ENCODE data around the gene FSIP1. TPM values are rescaled to one million over a fixed set of nuclear protein-coding genes. Genes with fewer than 3 reads are reported as not detected.

Gene FSIP1
- total and polyA plus RNA-seq, 2 donors from 2014 or later: 0.75 to 2.4 TPM

DNA sequence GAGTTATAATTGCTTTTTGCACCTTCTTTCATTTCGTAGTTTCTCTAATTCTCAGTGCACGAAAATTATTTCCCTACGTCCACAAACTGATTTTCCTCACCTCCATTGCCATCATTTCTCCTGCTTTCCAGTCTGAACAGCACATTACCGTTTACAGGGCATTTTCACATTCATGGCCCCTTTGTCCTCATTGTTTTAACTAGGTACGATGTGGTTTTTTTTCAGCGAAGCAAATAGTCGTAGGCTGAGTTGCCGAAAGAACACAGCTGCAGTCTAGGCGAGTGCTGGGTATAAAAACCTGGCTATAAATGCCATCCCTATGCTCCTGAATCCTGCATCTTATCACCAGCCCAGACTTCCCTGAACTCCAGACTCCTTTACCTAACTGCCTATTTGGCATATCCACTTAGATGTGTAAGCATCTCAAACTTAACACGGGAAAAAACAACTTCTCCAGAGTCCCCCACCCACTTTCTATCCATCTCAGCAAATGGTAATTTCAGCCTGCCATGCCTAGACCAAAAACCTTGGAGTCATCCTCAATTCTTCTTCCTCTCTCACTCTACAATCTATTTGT lies 691 bp upstream of the FSIP1 start:
- Histone ChIP-seq H3K36me3 (ENCODE audit: control insufficient read depth in 2 of 3, insufficient read depth in 3 of 3, low read length in 3 of 3) (no peaks in the 10 kb centered on the region), H3K27me3 (ENCODE audit: control insufficient read depth, insufficient read depth, low read length) (no peaks in the 10 kb centered on the region), H3K9me3 (ENCODE audit: control insufficient read depth in 2 of 3, insufficient read depth in 1 of 3, low read length in 3 of 3) (no peaks in the 10 kb centered on the region), H3K9ac (ENCODE audit: low read length in 3 of 3) (peak overlapping the region; percentile 60 to 90 (median 82)), H3K4me3 (ENCODE audit: low read length in 3 of 3) (peak overlapping the region; percentile 93 to 99 (median 98)), H3K4me1 (ENCODE audit: control insufficient read depth in 2 of 3, insufficient read depth in 2 of 3, low read depth in 1 of 3, low read length in 3 of 3) (peaks cover 0 to 9% (median 8%) of the 10 kb centered on the region in 3 donors), H3K27ac (ENCODE audit: low read depth in 2 of 2, low read length in 2 of 2) (peak overlapping the region in 1 of 2 donors; percentile 77)
- intact Hi-C loops (cut with DNase I): no loop called here
- DNase-seq (peak in 2 of 5 donors; percentile 31 to 36), FAIRE-seq (no peak)
- TF ChIP-seq, protein P1, sequence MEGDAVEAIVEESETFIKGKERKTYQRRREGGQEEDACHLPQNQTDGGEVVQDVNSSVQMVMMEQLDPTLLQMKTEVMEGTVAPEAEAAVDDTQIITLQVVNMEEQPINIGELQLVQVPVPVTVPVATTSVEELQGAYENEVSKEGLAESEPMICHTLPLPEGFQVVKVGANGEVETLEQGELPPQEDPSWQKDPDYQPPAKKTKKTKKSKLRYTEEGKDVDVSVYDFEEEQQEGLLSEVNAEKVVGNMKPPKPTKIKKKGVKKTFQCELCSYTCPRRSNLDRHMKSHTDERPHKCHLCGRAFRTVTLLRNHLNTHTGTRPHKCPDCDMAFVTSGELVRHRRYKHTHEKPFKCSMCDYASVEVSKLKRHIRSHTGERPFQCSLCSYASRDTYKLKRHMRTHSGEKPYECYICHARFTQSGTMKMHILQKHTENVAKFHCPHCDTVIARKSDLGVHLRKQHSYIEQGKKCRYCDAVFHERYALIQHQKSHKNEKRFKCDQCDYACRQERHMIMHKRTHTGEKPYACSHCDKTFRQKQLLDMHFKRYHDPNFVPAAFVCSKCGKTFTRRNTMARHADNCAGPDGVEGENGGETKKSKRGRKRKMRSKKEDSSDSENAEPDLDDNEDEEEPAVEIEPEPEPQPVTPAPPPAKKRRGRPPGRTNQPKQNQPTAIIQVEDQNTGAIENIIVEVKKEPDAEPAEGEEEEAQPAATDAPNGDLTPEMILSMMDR (IDR thresholded peaks at IDR 0.05; ENCODE audit: borderline replicate concordance, extremely low read depth, insufficient read depth): no peak

DNA sequence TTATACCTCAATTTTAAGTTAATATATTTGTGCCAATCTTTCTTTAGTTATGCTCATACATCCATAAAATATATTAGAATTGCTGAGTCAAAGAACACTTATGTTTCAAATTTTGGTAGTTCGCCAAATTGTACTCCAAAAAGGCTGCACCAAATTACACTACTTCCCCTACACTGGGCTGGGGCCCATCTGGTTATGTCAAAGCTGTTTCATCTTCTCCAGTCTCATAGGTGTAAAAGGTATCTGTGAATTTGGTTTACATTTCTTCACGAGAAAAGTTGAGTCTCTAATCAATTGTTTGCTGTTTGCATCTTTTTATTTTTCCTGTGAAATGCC lies 706 bp downstream of the FSIP1 start:
- H3K9me3 ChIP-seq (ENCODE audit: control insufficient read depth in 2 of 3, insufficient read depth in 1 of 3, low read length in 3 of 3): no peaks in the 10 kb centered on the region
- FAIRE-seq (no peak), DNase-seq (no peak)
- peak overlapping the region; percentile 54 to 98 (median 75) for H3K4me3 ChIP-seq (ENCODE audit: low read length in 3 of 3)
- peak overlapping the region in 2 of 3 donors; percentile 9 to 52 for H3K9ac ChIP-seq (ENCODE audit: low read length in 3 of 3)
- H3K36me3 ChIP-seq (ENCODE audit: control insufficient read depth in 2 of 3, insufficient read depth in 3 of 3, low read length in 3 of 3): no peaks in the 10 kb centered on the region
- TF ChIP-seq, protein P1 (IDR thresholded peaks at IDR 0.05; ENCODE audit: borderline replicate concordance, extremely low read depth, insufficient read depth): no peak
- H3K27ac ChIP-seq (ENCODE audit: low read depth in 2 of 2, low read length in 2 of 2): peak overlapping the region in 1 of 2 donors; percentile 25
- intact Hi-C loops (cut with DNase I): no loop called here
- peaks cover 0 to 9% (median 8%) of the 10 kb centered on the region in 3 donors for H3K4me1 ChIP-seq (ENCODE audit: control insufficient read depth in 2 of 3, insufficient read depth in 2 of 3, low read depth in 1 of 3, low read length in 3 of 3)
- H3K27me3 ChIP-seq (ENCODE audit: control insufficient read depth, insufficient read depth, low read length): no peaks in the 10 kb centered on the region

DNA sequence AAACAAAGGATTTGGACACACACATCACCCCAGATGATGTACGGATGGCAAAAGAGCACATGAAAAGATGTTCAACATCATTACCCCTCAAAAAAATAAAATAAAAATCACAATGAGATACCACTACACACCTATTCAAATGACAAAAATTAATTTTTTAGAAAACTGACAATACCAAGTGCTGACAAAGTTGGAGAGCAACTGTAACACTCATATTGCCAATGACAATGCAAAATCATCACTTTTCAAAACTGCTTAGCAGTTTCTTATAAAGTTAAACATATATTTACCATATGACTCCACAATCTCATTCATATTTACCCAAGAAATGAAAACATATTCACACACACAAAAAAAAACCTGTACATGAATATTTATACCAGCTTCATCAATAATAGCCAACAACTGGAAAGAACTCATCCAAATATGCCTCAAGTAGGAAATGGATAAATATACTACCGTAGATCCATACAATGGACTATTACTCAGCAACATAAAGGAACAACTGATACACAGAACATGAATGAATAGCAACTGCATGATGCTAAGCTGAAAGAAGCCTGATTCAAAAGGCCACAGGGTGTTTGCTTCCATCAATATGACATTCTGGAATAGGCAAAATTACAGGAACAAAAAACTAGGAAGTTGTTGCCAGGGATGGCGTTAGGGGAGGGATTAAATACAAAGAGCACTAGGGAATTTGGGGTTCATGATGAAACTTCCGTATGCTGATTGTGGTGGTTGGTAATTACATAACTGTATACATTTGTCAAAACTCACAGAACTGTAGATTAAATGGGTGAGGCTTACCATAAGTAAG lies 1.3 kb downstream of the FSIP1 start:
- FAIRE-seq: no peak
- TF ChIP-seq, protein P1 (IDR thresholded peaks at IDR 0.05; ENCODE audit: borderline replicate concordance, extremely low read depth, insufficient read depth): no peak
- H3K27ac ChIP-seq (ENCODE audit: low read depth in 2 of 2, low read length in 2 of 2): no peak overlapping the region
- no peaks in the 10 kb centered on the region for H3K27me3 ChIP-seq (ENCODE audit: control insufficient read depth, insufficient read depth, low read length)
- intact Hi-C loops (cut with DNase I): no loop called here
- no peak for DNase-seq
- no peak overlapping the region for H3K9ac ChIP-seq (ENCODE audit: low read length in 3 of 3)
- H3K9me3 ChIP-seq (ENCODE audit: control insufficient read depth in 2 of 3, insufficient read depth in 1 of 3, low read length in 3 of 3): no peaks in the 10 kb centered on the region
- H3K4me3 ChIP-seq (ENCODE audit: low read length in 3 of 3): peak overlapping the region in 1 of 3 donors; percentile 98
- no peaks in the 10 kb centered on the region for H3K36me3 ChIP-seq (ENCODE audit: control insufficient read depth in 2 of 3, insufficient read depth in 3 of 3, low read length in 3 of 3)
- H3K4me1 ChIP-seq (ENCODE audit: control insufficient read depth in 2 of 3, insufficient read depth in 2 of 3, low read depth in 1 of 3, low read length in 3 of 3): peaks cover 0 to 9% (median 4%) of the 10 kb centered on the region in 3 donors
